ENCODE results near the gene RIMS4.

The RIMS4 gene

DNA sequence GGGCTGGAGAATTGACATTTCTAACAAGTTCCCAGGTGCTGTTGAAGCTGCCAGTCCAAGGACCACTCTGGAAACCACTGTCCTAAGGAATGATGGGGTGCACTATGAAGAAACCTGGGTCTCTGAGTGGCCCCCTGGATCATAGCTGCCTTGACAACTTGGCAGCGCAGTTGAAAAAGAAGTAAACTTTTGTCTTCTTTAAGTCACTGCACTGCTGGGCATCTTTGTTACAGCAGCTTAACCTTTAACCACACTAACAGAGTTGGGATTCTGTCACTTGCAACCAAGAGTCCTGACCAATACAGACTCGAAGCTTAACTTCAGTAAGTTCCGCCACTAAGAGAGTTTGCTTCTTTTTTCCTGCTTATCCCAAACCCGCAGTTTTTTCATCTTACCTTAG, 73.2 kb downstream of the RIMS4 start:
- no peak for DNase-seq

DNA sequence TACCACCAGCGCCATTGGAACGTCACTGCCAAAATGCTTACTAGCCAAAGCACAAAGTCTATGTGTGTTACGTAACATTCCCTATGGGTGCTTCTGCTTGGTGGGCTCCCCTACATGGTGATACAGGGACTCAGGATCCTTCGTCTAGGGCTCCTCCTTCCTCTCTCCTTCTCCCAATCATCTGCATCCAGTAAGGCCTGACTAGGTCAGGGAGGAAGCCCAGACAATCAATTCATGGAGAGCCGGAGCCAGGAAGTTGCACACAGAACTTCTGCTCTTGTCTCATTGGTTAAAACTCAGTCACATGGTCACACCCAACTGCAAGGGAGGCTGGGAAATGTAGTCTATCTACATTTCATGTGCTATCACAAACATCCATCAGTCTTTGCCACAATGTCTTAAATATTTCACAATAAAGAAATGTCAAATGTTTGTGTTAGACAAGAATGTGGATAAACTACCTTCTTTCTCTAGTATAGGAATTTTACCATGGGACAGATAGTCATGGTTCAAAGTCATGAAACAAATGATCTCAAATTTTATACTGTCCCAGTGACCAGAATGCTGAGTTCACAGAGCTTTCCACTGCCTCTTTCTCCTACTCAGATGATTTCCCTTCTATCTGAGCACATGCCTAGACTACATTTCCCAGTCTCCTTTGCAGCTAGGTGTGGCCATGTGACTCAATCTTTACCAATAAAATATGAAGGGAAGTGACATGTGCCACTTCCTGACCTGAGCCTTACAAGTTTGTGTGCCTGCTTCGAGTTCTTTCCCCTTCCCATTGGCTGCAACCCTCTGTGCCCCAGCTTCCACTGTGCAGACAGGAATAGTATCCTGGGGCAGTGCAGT, 74.0 kb downstream of the RIMS4 start:
- no peak for DNase-seq

DNA sequence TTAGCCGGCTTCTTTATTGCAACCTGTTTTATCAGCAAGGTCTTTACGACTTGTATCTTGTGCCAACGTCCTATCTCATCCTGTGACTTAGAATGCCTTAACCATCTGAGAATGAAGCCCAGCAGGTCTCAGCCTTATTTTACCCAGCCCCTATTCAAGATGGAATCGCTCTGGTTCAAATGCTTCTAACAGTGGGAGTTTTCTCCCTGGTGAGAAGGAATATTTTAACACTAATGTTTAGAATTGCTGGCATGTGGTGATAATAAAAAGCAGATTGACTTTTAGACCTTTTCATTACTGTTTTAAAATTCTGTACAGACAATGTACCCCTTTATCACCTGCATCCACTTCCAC, 74.6 kb downstream of the RIMS4 start:
- no peak for DNase-seq

DNA sequence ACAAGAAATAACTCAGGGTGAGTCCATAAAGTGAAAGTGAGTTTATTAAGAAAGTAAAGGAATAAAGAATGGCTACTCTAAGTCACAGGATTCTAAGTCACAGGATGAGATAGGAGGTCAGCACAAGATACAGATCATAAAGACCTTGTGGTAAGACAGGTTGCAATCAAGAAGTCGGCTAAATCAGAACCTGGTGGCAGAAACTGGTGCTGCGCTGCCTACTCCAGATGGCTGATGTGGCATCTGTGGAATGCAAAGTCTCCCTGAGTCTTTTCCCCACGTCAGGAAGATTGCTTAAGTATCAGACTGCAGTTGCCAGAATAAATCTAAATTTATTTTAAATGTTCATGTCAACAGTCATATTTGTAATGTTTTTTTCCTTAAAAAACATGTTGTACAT, 75.4 kb downstream of the RIMS4 start:
- DNase-seq = no peak

DNA sequence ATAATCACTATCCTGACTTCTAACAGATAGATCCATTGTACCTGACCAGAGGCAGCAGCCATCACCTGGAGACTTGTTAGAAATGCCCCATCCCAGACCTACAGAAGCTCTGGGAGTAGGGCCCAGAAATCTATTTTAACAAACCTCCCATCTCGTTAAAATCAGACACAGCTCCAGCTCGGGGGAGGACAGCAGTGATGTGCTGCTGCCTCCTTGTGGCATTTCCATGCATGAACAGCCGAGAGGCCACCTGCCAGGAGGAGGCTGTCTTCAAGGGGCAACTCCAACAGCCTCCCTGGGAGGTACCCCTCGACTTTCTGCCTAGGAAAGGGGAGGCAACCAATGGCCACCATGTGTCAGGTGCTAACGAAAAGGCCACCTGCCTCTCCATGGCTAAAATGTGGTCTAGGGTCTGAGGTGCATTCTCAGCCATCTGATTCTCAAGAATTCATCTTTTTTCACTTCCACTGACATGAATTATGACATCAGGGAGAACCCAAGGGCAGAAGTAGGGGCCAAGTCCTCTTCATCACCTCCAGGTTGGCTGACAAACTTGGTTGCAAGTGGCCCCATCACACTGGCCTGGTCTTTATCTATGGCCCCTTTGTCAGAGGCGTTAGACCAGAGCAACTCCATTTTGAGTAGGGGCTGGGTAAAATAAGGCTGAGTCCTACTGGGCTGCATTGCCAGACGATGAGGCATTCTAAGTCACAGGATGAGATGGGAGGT, 76.8 kb downstream of the RIMS4 start:
- DNase-seq = no peak

DNA sequence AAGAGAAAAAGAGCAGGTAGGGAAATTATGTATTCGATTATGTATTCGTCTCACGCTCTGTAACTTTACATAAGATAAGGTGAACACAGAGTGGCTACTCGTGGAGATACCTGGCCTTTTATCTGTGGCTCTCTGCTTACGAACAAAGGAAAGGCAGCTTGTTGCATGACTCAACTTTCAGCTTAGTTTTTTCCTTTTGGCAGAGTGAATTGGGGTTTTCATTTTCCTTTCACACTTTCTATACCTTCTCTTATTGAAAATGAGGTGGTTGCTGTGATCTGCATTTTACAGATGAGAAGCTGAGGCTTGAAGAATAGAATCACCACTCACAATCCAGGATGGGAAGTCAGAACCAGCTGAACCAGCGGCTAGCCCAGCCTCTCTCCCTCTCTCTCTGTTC, 78.0 kb downstream of the RIMS4 start:
- no peak for DNase-seq

DNA sequence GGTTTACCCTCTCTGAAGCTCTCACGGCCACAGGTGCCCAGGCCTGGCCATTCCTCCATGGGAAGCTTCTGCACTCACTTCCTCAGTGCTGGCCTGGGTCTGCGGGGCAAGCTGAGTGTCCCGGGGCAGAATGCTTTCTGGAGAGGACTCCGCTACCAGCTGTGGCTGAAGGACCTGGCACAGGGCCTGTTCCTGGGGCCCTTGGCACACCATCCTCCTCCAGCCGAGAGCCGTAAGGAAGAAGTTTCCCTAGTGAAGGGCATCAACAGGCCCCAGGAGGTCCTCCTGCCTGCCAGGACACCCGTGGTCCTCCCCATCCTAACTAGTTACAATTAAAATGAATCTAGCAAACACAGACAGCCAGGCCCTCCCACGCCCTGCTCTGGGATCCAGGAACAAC, 78.7 kb downstream of the RIMS4 start:
- DNase-seq = no peak

DNA sequence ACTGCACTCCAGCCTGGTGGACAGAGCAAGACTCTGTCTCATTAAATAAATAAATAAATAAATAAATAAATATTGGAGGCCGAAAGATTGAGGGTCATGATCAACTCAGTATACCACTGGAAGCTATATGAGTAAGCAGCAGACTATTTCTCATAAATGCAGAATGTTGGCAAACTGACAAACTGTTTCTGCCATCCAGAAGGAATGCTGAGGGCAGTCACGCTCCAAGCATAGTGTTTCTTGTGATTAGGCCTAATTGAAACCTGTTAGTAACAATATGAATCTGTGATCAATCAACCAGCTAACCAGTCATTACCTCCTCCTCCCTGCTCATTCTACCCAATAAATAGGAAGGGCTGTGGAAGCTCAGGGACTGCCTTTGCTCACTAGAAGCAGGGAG, 79.9 kb downstream of the RIMS4 start:
- no peak for DNase-seq

DNA sequence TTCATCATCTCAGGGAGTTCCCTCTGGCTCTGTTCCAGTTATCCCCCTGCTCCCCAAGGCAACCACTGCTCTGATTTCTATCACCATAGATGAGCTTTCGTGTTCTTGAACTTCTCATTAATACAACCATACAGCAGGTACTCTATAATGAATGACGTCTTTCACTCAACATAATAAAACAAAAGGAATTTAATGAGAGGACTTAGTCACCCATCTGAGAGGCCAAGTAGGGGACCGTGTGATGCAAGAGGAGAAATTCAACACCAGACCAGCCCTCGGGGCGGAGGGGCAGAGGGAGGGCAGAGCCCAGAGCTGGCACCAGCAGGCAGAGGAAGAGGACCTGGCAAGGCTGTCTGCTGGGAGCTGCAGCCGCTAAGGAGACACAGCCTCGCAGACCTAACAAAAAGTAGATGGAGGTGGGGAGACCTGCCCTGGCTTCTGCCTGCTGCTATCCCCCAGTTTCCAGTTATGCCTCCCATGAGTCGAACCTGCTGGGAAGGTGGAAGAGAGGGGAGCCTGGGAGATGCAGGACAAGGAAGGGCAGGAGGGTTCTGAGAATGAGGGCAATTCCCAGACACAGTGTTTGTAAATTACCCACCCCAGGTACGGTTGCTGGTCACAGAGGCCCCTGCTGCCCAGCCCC, 81.4 kb downstream of the RIMS4 start:
- DNase-seq = no peak

DNA sequence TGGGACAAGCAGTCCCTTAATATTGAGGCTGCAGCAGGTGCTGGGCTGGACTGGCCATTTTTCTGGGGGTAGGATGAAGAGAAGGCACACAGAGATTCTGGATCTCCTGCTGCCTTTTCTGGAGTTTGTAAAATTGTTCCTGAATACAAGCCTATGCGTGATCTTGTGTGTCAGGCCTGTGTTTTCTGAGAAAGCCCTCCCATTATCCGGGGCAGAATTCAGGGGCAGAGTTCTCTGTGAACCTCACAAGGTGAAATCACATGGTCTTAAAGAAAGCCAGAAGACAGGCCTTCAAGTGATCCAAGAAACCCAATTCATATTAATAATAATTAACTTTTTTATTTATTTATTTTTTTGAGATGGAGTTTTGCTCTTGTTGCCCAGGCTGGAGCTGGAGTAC, 82.7 kb downstream of the RIMS4 start:
- DNase-seq = no peak

DNA sequence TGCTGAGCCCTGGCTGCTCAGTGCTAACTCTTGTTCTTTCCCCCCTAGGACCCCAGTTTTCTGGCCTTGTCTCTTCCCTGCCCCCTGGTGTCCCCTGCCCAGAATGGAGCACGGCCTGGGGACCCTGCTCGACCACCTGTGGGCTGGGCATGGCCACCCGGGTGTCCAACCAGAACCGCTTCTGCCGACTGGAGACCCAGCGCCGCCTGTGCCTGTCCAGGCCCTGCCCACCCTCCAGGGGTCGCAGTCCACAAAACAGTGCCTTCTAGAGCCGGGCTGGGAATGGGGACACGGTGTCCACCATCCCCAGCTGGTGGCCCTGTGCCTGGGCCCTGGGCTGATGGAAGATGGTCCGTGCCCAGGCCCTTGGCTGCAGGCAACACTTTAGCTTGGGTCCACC, 83.3 kb downstream of the RIMS4 start:
- no peak for DNase-seq

DNA sequence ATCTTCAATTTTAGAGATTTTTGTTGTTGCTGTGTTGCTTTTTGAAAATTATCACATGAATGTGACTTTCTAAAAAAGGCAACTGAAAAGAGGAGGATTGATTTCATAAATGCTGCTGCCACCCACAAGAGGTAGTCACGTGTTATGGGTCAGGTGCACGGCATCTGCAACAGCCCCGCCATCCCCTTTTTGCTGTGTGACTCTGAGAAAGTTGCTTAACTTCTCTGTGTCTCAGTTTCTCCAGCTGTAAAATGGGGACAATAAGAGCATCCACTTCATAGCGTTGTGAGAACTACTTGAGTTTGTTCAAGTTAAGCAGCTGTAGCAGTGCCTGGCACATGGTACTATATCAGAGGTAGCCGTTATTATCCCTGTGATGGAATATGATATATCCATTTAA, 84.5 kb downstream of the RIMS4 start:
- no peak for DNase-seq

DNA sequence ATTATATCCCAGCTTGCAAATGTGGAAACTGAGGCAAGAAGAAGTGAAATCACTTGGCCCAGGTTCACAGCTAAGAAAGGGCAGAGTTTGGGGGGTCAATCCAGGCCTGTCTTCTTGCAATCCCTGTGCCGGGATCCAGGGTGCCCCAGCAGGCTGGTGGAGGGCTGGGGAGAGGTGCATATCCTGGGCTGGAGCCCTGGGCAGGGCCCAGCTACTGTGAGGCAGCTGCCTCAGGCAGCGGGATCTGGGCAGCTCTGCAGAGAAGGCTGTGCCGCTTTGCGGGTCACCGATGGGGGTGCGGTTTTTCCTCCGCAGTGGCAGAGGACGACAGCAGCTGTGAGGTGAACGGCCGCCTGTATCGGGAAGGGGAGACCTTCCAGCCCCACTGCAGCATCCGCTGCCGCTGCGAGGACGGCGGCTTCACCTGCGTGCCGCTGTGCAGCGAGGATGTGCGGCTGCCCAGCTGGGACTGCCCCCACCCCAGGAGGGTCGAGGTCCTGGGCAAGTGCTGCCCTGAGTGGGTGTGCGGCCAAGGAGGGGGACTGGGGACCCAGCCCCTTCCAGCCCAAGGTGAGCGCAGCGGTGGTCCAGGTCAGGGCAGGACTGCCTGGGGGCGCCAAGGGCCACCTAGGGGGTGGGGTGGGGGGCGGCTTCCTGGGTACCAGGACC, 85.8 kb downstream of the RIMS4 start:
- DNase-seq = no peak

DNA sequence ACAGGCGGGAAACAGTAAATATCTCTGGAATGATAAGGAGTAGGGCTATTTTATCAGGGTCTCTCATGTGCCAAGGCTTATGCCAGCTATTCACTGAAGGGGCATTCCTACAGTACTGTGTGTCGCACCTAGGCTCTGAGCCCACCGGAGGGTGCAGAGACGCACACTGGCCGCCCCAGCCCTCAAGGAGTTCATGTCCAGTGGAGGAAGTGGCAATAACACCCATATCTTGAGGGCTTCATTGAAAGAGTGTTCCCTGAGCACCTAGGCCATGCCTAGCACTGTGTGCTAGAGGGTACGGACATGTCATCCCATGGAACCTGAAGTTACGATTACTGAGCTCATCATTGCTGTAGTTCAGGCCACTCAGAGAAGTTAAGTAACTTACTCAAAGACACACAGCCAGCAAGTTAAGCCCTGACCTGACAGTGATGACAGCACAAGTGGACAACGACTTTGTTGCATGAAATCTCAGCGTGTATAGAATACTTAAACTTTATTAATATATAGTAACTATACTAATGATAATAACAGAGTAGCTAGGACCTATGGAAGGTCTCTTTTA, 86.5 kb downstream of the RIMS4 start:
- no peak for DNase-seq

DNA sequence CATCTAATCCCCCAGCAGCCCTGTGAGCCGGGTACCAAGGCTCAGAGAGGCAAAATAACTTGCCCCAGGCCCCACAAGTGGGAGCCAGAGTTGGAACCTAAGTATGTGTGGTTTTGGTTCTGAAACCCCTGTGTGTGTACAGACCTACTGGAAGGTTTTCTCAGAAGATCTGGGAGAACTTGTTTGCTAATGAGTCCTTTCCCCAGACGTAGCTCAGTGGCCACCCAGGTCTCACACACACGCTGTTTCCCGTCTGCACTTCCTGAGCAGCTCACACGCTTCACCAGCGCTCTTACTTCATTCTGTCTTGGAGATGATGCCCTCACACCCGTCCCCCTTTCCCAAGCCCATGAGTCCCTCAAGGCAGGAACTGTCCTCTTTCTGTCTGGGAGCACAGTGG, 87.0 kb downstream of the RIMS4 start:
- no peak for DNase-seq

DNA sequence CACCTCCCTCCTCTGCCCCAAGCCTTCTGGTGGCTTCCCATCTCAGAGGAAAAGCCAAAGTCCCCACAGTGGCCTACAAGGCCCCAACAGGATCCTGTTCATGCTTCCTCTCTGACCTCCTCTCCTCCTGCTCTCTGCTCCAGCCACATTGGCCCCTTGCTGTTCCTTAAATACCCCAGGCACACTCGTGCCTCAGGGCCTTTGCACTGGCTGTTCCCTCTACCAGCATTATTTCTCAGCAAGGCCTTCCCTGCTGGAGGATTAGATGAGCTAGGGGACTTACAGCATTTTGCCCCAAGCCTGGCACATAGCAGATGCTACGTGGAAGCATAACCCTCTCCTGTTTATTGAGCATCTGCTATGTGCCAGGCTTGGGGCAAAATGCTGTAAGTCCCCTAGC, 87.4 kb downstream of the RIMS4 start:
- DNase-seq = no peak

DNA sequence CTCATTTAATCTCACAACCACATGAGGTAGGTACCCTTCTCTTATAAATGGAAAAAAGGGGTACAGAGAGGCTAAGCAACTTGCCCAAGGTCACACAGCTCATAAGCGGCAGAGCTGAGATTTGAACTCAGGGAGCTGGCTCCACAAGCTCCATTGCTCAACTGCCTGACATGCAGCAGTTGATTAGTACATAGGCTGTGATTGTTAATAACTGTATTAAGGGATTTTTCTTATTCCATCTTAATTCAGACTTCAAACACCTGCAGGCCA, 88.6 kb downstream of the RIMS4 start:
- no peak for DNase-seq

DNA sequence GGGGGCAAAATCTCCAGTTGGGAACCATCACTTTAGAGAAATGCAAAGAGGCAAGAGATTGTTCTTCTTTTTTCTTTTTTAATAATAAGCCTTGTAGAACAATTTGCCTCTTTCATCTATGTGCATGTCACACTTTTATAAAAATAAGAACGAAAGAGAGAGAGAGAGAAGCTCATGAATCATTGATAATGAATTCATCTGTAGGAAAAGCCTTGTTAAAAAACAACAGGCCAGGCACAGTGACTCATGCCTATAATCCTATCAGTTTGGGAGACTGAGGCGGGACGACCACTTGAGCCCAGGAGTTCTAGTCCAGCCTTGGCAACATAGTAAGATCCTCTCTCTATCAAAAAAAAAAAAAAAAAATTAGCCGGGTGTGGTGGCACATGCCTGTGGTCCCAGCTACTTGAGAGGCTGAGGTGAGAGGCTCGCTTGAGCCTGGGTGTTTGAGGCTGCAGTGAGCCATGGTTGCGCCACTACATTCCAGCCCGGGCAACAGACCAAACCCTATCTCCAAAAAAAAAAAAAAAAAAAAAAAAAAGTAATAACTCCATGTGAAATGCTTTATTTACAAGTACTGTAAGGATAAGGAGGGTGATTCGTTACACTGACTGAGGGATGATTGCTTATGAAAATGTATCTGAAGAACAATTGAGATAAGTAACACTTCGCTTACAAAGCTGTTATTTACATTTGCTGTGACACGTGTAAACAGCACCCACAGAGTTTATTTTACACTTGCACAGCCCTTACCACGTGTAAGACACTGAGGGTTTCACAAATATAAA, 89.2 kb downstream of the RIMS4 start:
- DNase-seq = no peak

DNA sequence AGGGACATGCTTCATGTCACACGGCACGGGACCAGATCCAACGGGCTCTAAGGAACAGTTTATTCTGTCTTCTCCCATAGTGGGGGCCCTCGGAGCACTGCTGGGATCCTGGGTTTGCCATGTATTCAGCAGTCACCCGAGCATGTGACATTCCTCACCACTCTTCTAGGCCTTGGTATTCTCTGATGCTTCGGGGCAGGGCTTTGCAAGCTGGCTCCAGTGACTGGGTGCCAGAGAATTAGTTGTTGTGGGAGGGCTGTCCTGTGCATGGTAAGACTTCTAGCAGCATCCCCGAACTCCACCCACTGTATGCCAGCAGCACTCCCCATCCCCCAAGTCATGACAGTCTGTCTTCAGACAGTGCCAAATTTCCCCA, 89.7 kb downstream of the RIMS4 start:
- DNase-seq = no peak

DNA sequence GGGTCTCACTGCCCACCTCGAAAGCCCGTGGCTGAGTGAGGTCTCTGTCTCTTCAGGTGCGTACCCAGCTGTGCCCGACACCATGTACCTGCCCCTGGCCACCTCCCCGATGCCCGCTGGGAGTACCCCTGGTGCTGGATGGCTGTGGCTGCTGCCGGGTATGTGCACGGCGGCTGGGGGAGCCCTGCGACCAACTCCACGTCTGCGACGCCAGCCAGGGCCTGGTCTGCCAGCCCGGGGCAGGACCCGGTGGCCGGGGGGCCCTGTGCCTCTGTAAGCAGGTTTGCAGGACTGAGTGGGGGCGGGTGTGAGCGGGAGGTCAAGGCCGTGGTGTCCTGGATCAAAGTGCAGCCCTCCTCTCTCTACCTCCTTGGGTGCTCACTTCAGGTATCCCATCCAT, 90.5 kb downstream of the RIMS4 start:
- no peak for DNase-seq

DNA sequence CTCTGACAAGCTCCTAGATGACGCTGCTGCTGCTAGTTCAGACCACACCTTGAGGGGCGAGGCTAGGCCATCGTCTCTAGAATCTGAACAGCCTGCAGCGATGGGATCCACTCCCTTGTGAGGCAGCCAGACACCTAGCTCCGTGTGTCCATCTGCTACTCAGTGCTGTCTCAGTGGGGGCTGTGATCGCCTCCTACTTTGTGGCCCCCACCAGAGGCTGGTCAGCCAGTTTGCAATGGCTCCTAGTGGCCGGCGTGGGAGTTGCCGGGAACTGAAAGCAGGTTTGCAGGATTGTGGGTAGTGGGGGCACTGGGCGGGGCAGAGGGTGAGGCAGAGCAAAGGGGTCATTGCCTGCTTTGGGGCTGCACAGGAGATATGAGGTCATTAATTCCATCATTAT, 92.4 kb downstream of the RIMS4 start:
- DNase-seq = no peak

DNA sequence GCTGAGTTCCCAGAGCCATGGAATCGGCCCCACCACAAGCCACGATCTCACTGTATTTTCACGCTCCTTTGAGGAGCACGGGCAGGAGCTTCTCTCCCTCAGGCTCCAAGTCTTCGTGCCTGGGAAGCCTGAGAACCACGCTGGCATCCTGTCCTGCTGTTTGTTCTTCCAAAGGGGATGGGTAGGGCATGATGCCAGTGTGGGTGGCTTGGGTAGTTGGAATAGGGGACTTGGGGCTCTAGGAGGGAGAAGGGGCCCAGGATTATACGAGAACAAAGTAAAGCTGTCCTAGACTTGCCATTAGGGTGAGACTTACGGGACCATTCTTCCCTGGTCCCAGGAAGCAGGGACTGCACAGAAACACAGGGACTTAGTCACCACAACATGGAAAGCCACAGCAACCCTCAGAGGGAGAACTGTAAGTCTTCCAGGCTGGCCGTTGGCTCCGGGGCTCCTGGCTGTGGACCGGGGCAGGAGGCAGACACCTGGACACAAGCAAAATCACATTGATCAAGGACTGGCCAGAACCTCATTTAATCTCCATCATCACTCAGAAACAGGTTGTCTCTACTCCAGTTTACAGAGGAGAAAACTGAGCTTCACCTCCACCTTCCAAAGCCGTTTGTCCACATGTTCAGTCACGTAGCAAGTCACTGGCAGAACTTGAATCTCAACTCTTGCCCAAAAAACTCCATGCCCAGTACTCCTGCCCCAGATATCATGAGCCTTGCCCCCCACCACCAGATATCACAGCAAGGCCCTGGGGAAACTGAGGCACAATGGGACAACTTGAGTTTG, 93.8 kb downstream of the RIMS4 start:
- DNase-seq = no peak
